Globus pallidus (tissue), 1 donor: ENCODE results near the gene PIANP.
"Not testable (repeated sequence)": the region's sequence is repeated elsewhere in the genome, so short reads cannot be mapped to it uniquely, and the experiment has no call there.

ENCODE experiments used
- DNase-seq: peaks from one replicate; pipeline ENCODE4 v3.0.0-alpha.2; 2015; ENCODE audit warnings: low spot score

The PIANP gene, protein sequence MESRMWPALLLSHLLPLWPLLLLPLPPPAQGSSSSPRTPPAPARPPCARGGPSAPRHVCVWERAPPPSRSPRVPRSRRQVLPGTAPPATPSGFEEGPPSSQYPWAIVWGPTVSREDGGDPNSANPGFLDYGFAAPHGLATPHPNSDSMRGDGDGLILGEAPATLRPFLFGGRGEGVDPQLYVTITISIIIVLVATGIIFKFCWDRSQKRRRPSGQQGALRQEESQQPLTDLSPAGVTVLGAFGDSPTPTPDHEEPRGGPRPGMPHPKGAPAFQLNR

DNA sequence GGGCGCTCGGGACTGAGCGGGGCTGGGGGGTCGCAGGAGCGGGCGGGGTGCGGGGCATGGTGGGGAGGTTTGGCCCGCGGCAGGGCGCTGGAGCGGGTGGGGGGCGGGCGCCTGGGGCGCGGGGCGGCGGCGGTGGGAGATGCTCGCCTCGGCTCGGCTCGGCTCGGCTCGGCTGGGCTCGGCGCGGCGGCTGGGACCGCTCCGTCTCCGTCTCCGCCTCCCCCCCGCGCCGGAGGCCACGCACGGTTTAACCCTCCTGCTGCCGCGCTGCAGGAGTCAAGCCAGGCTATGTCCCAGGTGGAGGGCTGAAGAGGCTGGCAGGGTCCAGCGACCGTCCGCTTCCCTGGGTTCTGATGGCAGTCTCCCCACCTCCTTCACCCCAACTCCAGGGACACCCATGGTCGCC, at the start of gene PIANP:
PIANP (minus strand) TSS at position 170 of the 406 bp plus-strand sequence. CDS start 2,754 bp downstream, outside the sequence.
- no peak for DNase-seq

DNA sequence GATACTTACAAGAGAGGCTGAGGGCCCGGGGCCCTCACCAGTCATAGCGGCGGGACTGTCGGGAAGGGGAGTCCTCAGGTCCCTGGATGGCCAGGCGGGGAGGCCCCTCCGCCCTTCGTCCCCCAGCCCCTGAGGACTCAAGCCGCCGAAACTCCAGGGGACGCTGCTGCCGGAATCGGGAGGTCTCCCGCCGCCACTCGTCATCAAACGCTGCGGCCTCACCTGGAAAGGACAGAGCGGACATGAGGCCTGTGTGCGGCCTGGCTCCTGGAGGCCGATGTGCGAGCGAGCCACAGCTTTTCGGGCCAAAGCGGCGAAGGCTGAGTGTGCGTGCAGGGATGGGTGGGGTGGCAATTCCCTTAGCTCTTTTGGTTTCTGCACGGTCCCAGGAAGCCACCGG, 48.1 kb upstream of the PIANP start:
- DNase-seq: no peak

DNA sequence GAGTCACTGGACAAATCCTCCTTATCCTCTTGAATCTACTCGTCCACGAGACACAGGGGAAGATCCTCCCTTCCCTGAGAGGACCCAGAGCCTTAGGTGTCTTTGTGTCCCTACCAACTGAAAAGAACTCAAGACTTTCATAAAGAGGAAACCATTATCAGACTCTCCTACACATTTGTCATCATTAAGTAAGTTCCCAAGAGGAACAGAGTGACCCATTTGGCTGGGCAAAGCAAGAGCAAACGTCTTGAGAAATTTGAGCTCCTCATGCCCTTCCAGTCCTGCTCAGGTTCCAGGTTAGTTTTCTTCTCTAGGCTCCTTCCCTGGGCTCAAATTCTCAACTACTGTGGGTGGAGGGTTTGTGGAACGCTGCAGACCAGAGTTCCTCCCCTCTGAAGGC, 46.6 kb upstream of the PIANP start:
- no peak for DNase-seq

DNA sequence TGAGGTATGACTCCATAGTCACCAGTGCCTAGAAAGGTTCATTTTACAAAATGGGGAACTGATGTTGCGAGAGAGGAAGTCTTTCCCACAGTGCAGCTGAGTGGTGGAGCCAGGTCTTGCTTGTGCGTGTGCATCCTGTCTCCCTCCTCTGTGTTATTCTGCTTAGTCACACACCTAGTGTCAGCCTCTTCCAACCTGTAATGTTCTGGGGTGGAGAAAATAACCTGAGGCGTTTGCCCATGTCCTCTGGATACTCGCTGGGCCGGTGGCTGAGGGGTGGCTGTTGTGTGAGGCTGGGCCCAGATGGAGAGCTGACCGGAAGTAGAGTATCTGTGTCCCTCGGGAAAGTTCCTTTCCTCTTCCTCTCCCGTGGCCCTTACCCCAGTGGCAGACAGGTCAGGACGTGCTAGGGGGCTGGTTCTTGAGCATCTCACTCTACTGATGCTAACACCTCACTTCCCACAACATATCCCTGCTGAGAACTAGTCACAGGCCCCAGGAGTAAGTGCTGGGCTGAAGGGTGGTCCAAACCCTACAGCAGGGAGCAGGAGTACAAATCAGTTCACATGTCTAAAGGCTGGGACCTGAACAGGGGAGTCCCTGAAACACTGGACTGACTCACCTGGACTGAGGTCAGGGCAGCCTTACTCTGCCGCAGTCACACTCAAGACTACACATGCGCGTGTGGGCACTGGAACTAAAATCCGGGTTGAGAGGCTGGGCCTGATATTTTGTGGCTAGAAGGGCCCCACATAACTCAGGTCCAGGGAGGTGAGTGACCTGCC, 45.3 kb upstream of the PIANP start:
- DNase-seq: no peak

DNA sequence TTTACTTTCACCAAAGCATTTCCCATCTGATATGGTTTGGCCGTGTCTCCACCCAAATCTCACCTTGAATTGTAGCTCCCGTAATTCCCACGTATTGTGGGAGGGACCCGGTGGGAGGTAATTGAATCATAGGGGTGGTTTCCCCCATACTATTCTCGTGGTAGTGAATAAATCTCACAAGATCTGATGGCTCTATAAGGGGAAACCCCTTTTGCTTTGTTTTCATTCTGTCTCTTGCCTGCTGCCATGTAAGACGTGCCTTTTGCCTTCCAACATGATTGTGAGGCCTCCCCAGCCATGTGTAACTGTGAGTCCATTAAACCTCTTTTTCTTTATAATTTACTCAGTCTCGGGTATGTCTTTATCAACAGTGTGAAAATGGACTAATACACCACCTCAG, 42.7 kb upstream of the PIANP start:
- DNase-seq: not testable (repeated sequence)

DNA sequence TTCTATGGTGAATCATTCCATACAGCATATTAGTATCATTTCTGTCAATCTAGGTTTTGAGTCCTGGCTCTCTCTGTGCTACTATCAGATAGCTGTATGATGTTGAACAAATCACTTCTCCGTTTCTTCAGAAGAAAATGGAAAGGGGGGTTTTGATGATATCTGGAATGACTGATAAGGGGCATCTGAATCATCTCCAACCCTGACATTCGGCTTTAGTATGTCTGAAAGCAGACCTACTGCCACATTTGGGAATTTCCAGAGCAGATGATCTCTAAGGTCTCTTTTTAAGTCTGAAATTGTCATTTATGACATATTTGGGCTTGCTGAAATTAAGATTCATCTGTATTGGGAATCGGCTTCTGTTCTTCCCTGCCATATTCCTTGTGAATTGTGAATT, 42.2 kb upstream of the PIANP start:
- no peak for DNase-seq

DNA sequence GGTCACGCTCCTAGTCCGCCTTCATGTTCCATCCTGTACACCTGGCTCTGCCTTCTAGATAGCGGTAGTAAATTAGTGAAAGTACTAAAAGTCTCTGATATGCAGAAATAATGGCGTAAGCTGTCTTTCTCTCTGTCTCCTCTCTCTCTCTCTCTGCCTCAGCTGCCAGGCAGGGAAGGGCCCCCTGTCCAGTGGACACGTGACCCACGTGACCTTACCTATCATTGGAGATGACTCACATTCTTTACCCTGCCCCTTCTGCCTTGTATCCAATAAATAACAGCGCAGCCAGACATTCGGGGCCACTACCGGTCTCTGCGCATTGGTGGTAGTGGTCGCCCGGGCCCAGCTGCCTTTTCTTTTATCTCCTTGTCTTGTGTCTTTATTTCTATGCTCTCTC, 41.5 kb upstream of the PIANP start:
- DNase-seq: not testable (repeated sequence)

DNA sequence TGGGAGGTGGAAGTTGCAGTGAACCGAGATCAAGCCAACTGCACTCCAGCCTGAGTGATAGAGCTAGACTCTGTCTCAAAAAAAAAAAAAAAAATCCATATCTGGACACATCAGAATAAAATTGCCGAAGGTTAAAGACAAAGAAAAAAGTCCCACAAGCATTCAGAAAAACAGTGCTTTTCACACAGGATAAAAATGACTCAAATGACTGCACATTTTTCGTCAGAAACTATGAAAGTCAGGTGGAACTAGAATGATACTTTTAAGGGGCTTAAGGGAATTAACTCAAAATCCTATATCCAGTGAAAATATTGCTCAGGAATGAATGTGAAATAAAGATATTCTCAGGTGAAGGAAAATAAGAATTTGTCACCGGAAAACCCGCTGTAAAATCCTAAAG, 36.1 kb upstream of the PIANP start:
- DNase-seq: no peak

DNA sequence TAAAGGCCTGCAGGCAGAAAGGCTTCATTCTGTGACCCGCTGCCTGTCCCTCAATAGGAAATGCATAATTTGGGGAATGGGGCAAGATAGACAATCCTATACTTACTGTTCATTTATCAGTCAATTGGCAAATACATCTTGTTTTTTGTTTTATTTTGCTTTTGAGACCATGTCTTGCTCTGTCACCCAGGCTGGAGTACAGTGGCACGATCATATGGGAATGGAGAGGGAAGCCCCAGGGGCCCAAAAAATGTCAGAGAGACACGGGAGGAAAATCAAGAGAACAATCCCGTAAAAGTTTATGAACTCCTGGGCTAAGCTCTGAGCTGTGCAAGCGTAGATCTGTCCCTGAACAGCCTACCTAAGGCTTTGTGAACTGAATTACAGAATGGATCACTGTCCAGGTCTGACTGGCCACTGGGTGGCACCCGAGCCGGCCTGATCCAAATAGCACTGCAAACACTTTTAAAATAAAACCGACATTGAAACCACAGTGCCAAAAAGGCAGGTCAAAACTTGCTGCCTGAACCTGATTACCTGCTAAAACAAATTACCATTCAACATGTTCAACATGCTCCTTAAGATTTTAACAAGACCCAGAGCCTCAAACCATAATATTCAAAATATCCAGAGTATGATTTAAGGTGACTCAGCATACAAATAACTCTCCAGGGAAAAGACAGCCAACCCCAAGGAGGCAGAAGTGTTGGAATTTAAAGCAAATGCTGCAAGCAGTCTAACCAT, 35.0 kb upstream of the PIANP start:
- peak; percentile 47 for DNase-seq

DNA sequence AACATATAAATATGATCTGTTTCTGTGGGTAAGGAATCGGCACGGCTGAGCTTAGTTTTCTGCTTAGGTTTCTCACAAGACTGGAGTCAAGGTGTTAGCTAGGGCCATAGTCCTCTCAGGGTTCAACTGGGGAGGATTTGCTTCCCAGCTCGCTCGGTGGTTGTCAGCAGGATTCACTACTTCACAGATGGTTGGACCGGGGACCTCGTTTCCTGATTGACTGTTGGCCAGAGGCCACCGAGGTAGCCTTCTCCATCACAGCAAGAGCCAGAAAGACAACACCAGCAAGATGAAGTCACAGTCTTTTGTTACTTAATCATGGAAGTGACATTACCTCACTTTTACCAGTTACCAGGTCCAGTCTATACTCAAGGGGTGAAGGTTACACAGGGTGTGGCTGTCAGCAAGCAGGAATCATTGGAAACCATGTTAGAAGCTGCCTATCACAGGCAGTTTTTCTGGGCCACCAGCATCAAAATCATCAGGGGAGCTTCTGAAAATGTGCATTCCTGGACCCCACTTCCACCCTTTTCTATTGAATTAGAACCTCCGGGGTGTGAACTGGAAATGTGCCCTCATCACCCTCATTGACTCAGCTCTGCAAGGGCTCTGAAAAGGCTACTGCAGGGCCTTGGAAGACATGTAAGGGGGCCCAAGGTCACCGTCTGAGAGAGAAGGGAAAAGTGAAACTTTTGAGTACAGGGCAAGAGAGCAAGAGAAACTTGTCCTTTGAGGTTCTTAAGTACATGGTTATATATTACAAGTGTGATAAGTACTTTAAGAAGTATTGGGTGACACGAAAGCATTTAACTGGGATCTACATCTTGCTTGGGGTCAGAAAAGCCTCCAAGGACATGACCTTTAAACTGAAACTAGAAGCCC, 34.1 kb upstream of the PIANP start:
- DNase-seq: no peak

DNA sequence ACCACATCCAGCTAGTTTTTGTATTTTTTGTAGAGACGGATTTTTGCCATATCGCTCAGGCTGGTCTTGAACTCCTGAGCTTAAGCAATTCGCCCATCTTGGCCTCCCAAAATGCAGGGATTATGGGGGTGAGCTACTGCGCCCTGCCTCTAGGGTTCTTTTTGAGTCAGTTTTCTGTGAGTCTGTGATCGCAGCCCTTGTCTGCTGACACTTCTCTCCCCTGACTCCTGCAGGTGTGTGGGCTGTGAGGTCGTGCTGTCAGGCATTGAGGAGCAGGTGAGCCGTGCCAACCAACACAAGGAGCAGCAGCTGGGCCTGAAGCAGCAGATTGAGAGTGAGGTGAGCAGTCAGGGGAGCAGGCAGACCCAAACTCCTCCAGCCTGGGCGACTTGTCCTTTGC, 29.6 kb upstream of the PIANP start:
- no peak for DNase-seq

DNA sequence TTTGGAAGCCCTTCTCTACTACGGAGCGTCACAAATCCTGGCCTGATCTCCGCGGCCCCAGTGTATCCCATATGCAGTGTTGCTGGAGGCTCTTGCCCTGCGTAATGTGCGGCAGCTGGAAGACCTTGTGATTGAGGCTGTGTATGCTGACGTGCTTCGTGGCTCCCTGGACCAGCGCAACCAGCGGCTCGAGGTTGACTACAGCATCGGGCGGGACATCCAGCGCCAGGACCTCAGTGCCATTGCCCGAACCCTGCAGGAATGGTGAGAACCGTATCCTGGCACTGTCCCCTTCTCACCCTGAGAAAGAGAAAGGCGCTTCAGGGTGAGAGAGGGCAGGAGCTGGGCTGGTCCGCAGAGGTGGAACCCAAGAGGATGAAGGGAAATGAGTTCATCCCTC, 28.6 kb upstream of the PIANP start:
- DNase-seq: no peak

DNA sequence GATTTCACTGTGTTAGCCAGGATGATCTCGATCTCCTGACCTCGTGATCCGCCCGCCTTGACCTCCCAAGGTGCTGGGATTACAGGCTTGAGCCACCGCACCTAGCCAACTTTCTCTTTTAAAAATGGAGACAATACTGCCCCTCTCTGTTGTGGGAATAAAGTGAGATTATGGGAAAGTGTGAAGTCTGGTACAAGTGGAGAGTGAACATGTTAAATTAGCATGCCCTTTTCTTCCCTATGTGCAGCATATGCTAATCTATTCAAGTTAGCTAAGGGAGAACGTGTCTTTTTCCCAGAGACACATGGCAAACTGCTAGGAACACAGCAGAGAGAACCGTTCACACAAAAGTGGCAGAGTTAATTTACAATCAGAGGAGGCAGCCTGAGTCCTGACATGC, 24.7 kb upstream of the PIANP start:
- DNase-seq: no peak

DNA sequence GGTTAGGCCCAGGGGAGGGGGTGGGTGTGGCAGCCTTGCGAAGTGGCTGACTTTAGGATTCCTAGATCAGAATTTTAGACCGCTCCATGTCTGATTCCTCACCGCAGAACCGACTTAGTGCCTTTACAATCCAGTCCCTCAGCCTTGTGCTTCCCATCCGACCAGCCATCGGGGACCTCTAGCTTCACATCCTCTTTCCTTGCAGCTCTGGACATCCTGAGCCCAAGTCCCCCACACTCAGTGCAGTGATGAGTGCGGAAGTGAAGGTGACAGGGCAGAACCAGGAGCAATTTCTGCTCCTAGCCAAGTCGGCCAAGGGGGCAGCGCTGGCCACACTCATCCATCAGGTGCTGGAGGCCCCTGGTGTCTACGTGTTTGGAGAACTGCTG, 23.8 kb upstream of the PIANP start:
- no peak for DNase-seq

DNA sequence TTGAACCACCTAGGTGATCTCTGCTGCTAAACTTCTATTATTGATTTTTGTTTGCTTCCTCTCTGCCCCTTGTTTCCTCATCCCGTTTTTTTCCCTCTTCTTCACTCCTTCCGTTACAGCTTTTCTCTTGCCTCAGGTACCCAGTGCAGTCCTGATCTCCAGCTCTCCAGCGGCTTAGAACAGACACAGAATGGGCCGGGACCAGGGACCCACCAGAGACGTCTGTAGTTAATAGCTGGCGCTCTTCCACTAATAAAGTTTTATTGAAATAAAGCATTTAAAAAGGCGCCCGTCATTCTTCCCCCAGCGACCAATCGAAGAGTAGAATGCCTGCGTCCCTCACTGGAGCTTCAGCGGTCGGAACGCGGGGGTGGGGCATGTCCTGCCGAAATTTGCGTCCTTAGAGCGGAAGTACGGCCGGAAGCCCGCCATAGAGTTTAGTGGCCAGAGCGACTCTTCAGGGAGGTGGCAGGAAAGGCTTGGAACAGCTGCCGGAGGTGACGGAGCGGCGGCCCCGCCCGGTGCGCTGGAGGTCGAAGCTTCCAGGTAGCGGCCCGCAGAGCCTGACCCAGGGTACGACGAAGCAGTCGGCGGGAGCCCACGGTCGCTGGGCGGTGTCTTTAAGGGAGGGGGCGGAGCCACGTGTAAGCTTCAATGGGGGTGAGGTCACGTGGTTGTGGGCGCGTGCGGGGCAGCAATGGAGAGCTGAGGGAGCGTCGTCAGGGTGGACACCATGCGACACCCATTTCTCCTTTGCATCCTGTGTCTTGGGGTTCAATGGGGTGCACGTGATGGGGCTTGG, 23.2 kb upstream of the PIANP start, which contains the start of gene COPS7A:
COPS7A (plus strand) TSS at position 440 of the 802 bp plus-strand sequence. CDS start 611 bp downstream, outside the sequence.
- DNase-seq: peak; percentile 99

DNA sequence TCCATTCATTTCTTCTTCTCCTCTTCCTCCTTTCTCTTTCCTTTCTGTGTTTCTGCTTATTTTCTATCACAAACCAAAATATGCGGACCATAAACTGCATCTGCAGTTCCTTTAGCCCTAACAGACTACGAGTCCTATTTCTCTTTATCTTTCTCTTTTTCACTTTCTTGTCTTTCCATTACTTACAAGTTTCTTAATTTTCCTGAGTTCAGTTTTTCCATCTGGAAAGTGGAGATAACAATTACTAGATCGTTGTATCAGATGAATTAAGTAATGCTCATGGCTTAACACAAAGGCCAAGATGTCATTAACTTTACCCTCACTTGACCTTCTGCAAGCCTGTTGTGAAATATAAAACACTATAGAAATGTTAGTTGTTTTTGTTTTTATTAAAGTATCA, 22.2 kb upstream of the PIANP start:
- DNase-seq: no peak

DNA sequence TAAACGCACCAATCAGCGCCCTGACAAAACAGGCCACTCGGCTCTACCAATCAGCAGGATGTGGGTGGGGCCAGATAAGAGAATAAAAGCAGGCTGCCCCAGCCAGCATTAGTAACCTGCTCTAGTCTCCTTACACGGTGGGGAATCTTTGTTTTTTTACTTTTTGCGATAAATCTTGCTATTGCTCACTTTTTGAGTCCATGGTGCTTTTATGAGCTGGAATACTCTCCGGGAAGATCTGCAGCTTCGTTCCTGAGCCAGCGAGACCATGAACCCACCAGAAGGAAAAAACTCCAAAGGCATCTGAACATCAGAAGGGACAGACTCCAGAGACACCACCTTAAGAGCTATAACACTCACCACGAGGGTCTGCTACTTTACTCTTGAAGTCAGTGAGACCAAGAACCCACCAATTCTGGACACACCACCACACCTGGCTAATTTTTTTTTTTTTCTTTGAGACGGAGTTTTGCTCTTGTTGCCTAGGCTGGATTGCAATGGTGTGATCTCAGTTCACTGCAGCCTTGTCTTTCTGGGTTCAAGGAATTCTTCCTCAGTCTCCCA, 16.3 kb upstream of the PIANP start:
- DNase-seq: no peak

DNA sequence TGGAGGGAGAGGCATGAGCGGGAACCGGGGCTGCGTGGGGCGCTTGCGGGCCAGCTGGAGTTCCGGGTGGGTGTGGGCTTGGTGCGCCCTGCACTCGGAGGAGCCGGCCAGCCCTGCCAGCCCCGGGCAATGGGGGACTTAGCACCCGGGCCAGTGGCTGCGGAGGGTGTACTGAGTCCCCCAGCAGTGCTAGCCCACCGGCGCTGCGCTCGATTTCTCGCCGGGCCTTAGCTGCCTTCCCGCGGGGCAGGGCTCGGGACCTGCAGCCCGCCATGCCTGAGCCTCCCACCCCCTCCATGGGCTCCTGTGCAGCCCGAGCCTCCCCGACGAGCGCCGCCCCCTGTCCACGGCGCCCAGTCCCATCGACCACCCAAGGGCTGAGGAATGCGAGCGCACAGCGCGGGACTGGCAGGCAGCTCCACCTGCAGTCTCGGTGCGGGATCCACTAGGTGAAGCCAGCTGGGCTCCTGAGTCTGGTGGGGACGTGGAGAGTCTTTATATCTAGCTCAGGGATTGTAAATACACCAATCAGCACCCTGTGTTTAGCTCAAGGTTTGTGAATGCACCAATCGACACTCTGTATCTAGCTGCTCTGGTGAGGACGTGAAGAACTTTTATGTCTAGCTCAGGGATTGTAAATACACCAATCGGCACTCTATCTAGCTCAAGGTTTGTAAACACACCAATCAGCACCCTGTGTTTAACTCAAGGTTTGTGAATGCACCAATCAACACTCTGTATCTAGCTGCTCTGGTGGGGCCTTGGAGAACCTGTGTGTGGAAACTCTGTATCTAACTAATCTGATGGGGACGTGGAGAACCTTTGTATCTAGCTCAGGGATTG, 15.6 kb upstream of the PIANP start:
- not testable (repeated sequence) for DNase-seq

DNA sequence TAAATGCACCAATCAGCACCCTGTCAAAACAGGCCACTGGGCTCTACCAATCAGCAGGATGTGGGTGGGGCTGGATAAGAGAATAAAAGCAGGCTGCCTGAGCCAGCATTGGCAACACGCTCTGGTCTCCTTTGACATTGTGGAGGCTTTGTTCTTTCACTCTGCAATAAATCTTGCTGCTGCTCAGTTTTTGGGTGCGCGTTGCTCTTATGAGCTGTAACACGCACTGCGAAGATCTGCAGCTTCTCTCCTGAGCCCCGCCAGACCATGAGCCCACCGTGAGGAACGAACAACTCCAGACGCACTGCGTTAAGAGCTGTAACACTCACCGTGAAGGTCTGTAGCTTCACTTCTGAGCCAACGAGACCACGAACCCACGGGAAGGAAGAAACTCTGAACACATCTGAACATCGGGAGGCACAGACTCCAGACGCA, 8.4 kb upstream of the PIANP start:
- DNase-seq: no peak

DNA sequence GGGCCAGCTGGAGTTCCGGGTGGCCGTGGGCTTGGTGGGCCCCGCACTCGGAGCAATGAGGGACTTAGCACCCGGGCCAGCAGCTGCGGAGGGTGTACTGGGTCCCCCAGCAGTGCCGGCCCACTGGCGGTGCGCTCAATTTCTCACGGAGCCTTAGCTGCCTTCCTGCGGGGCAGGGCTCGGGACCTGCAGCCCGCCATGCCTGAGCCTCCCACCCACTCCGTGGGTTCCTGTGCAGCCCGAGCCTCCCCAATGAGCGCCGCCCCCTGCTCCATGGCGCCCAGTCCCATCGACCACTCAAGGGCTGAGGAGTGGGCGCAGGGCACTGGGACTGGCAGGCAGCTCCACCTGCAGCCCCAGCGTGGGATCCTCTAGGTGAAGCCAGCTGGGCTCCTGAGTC, 7.7 kb upstream of the PIANP start:
- DNase-seq: not testable (repeated sequence)
